Colonic mucosa (tissue), 4 donors: Measurements from ENCODE around the gene RNPEPL1. TPM values are rescaled to one million over a fixed set of nuclear protein-coding genes. Genes with fewer than 3 reads are reported as not detected.

Source experiments
- DNase-seq: peaks from one replicate; pipeline ENCODE4 v3.0.0-alpha.2; 2020
- H3K27ac ChIP-seq: fragments of 200-600 bp; one replicate; pipeline ENCODE4 v1.8.0; 2021
- H3K27me3 ChIP-seq: fragments of 200-600 bp; one replicate; pipeline ENCODE4 v1.8.0; 2021
- H3K36me3 ChIP-seq: fragments of 200-600 bp; one replicate; pipeline ENCODE4 v1.8.0; 2021
- H3K4me1 ChIP-seq: fragments of 200-600 bp; one replicate; pipeline ENCODE4 v1.8.0; 2021; ENCODE audit warnings: mild to moderate bottlenecking
- H3K4me3 ChIP-seq: fragments of 200-600 bp; one replicate; pipeline ENCODE4 v1.8.0; 2021
- H3K9ac ChIP-seq, 2 donors: one replicate each; pipeline ENCODE4 v1.7.0; 2013; ENCODE audit warnings: control low read depth in 2 of 2, low read depth in 2 of 2, low read length in 2 of 2
- H3K9me3 ChIP-seq: fragments of 200-600 bp; one replicate; pipeline ENCODE4 v1.8.0; 2021
- intact Hi-C: fragments of 100-400 bp; cut with DNase I; formaldehyde crosslinking; loops from one replicate; pipeline ENCODE4 v1.14.1; 2022
- total RNA-seq, 2 donors: library from RNA; stranded (reverse); fragmentation: NEBNext Ultra II Directional in 1 of 2; extraction: Animal tissue kit (Norgen Biotek cat#: 25700) in 1 of 2; gene quantifications; one replicate each; pipeline ENCODE4 v1.2.1, GENCODE V29; 2021
- TF ChIP-seq, protein P1 (sequence below): fragments of 200-600 bp; IDR thresholded peaks from one replicate; pipeline ENCODE4 v1.8.0; 2022; ENCODE audit warnings: antibody characterized with exemption, mild to moderate bottlenecking
- donor health status: healthy.
- donor health status: DM: no; HTN: no; CAD: no.
- donor health status: DM: no; HTN: no; CAD: no.

Gene RNPEPL1
- total RNA-seq, 2 donors from 2014 or later: 87.2 to 108 TPM

DNA sequence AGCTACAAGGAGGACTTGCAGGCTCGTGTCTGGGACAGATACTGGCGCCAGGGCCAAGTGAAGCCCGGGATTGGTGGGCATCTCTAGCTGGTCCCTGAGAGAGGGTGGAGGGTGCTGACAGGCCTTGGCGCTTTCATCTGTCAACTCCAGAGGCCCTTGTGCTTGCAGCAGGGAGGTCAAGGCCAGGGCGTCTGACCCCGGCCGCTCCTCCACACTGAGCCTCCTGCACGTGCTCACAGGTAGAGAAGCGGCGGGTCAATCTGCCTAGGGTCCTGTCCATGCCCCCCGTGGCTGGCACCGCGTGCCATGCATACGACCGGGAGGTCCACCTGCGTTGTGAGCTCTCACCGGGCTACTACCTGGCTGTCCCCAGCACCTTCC, 27.8 kb downstream of the RNPEPL1 start:
- Histone ChIP-seq H3K27me3 (no peaks in the 10 kb centered on the region), H3K4me3 (no peak overlapping the region), H3K9me3 (no peaks in the 10 kb centered on the region), H3K4me1 (no peaks in the 10 kb centered on the region), H3K9ac (no peak overlapping the region), H3K36me3 (peaks cover 6% of the 10 kb centered on the region), H3K27ac (no peak overlapping the region)
- TF ChIP-seq, protein P1, sequence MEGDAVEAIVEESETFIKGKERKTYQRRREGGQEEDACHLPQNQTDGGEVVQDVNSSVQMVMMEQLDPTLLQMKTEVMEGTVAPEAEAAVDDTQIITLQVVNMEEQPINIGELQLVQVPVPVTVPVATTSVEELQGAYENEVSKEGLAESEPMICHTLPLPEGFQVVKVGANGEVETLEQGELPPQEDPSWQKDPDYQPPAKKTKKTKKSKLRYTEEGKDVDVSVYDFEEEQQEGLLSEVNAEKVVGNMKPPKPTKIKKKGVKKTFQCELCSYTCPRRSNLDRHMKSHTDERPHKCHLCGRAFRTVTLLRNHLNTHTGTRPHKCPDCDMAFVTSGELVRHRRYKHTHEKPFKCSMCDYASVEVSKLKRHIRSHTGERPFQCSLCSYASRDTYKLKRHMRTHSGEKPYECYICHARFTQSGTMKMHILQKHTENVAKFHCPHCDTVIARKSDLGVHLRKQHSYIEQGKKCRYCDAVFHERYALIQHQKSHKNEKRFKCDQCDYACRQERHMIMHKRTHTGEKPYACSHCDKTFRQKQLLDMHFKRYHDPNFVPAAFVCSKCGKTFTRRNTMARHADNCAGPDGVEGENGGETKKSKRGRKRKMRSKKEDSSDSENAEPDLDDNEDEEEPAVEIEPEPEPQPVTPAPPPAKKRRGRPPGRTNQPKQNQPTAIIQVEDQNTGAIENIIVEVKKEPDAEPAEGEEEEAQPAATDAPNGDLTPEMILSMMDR: no peak
- intact Hi-C loops: no loop called here
- DNase-seq: no peak

DNA sequence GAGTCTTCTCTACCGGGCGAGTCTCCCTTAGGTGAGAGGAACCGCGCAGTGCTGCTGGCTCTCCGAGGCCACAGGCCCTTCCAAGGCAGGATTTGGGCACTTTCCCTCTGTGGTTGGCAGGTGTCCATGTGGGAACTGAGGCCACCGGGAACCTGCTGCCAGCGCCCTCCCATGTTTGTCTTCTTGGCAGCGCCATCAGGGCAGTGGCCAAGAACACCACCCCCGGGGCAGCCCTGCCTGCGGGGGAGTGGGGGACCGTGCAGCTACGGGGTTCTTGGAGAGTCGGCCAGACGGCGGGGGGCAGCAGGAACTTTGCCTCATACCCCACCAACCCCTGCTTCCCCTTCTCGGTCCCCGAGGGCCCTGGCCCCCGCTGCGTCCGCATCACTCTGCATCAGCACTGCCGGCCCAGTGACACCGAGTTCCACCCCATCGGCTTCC, 28.2 kb downstream of the RNPEPL1 start:
- Histone ChIP-seq H3K27ac (no peak overlapping the region), H3K4me3 (no peak overlapping the region), H3K9ac (no peak overlapping the region), H3K36me3 (peaks cover 6% of the 10 kb centered on the region), H3K9me3 (no peaks in the 10 kb centered on the region), H3K27me3 (no peaks in the 10 kb centered on the region), H3K4me1 (no peaks in the 10 kb centered on the region)
- intact Hi-C loops: no loop called here
- DNase-seq: no peak
- TF ChIP-seq, protein P1: no peak

GRCh38 chr2:240597054-240597418, 28.8 kb downstream of the RNPEPL1 start:
- Histone ChIP-seq H3K36me3 (peaks cover 4% of the 10 kb centered on the region), H3K4me1 (no peaks in the 10 kb centered on the region), H3K27me3 (no peaks in the 10 kb centered on the region), H3K27ac (no peak overlapping the region), H3K4me3 (no peak overlapping the region), H3K9ac (no peak overlapping the region), H3K9me3 (no peaks in the 10 kb centered on the region)
- no peak for DNase-seq
- TF ChIP-seq, protein P1: no peak
- intact Hi-C loops: no loop called here

DNA sequence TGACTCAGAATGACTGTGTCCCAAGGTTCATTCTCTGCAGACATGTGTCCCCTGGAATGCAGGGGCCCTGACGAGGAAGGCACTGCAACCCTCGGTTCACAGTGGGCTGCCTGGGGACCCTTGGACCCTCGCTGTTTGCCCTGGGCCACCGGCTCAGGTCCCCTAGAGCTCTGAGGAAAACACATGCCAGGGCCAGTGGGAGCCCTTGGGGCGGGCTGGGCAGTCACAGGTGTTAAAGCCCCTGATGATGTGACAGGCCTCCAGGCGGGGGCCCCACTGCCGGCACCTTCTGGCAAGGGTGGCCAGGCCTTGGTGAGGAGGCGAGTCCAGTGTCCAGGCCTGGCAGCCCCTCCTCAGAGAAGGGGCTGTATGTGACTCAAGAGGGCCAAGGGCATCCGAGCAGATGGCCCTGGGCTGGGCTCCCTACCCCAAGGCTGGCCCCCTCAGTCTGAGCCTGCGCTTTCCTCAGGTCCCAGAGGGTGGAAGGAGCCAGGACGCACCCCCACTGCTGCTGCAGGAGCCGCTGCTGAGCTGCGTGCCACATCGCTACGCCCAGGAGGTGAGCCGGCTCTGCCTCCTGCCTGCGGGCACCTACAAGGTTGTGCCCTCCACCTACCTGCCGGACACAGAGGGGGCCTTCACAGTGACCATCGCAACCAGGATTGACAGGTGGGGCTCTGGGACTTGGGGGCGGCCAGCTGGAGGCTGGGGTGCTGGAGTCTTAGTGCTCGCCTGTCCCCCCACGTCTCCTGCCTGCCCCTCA, 29.3 kb downstream of the RNPEPL1 start:
- H3K9me3 ChIP-seq: no peaks in the 10 kb centered on the region
- TF ChIP-seq, protein P1: no peak
- no peaks in the 10 kb centered on the region for H3K27me3 ChIP-seq
- no peaks in the 10 kb centered on the region for H3K4me1 ChIP-seq
- no peak overlapping the region for H3K9ac ChIP-seq
- intact Hi-C loops: no loop called here
- DNase-seq: no peak
- no peak overlapping the region for H3K4me3 ChIP-seq
- H3K36me3 ChIP-seq: no peaks in the 10 kb centered on the region
- no peak overlapping the region for H3K27ac ChIP-seq

DNA sequence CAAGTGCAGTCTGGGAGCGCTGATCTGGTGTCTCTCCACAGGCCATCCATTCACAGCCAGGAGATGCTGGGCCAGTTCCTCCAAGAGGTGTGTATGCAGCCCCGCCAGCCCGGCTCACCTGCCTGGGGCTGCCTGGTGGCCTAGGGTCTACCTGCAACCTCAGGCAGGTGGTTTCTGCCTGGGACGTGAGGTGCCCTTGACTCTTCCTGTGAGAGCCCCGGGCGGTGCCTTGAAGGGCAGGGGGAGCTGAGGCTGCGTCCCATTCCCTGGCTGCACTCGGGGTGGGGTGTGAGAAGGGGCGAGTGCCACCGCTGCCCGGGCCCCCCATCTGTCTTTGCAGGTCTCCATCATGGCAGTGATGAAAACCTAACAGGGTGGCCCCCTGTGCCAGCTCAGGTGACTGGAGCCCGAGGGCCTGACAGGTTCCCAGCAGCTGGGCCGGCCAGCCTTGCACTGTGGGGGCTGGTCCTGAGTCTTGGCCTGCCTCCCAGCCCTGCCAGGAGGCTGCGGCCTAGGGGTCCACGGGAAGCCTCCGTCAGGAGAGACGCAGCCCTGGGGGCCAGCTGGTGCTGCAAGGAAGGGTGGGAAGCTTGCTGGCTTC, 30.1 kb downstream of the RNPEPL1 start:
- H3K27me3 ChIP-seq: no peaks in the 10 kb centered on the region
- no peaks in the 10 kb centered on the region for H3K36me3 ChIP-seq
- no peak overlapping the region for H3K4me3 ChIP-seq
- peaks cover 6% of the 10 kb centered on the region for H3K4me1 ChIP-seq
- DNase-seq: no peak
- intact Hi-C loops: no loop called here
- H3K9me3 ChIP-seq: no peaks in the 10 kb centered on the region
- TF ChIP-seq, protein P1: no peak
- H3K9ac ChIP-seq: no peak overlapping the region
- no peak overlapping the region for H3K27ac ChIP-seq
